ENCODE data around the gene MVK. TPM values are rescaled to one million over a fixed set of nuclear protein-coding genes. Genes with fewer than 3 reads are reported as not detected.

The MVK gene
- total RNA-seq, 1 experiment from 2014 or later, result 28.9 TPM

DNA sequence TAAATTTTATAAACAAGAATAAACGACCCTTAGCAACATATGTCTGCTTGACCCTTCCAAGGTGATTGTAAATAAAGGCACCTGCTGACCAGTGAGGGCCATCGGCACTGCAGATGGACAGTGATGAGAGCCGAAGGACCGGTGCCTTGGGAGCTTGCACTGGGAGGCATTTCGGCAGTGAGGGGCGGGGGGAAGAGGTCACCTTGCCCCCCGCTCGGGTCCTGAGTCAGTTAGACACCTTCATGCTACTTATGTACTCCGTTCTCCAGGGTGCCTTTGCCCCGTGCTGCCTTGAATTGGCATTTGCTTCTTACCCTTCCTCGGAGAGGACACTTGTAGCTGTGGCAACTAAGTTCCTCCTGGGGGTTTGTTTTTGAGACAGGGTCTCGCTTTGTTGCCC is 23.3 kb upstream of the MVK start:
- BruUV-seq (replicated peaks), result no TSS peak
- H3K9me3 Mint-ChIP-seq (ENCODE audit: unreplicated experiment), result no peaks in the 10 kb centered on the region
- no peak for DNase-seq

DNA sequence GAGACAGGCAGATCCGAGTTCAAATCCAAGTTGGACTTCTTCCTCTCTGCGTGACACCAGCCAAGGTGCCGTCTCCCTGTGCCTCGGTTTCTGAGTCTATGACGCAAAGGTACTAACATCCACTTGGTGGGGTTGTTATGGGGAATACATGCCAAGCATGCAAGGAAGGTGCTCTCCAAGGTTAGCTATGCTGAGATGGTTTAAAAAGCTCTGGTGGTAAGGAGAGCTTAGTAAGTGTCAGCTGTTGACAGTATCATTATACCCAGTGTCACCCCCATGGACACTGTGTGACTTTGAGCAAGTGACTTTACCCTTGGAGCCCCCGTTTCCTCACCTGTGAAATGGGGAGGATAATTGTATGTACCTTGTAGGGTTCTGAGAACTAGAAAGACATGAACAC is 22.5 kb upstream of the MVK start:
- CTCF ChIA-PET, result no interaction called here
- Mint-ChIP-seq H3K4me1 (ENCODE audit: low read depth, unreplicated experiment) (no peaks in the 10 kb centered on the region), H3K4me3 (ENCODE audit: unreplicated experiment) (no peak overlapping the region), H3K27me3 (ENCODE audit: insufficient read depth, unreplicated experiment) (peaks cover 4% of the 10 kb centered on the region), H3K9me3 (ENCODE audit: unreplicated experiment) (no peaks in the 10 kb centered on the region), H3K36me3 (ENCODE audit: insufficient read depth, unreplicated experiment) (no peaks in the 10 kb centered on the region), H3K27ac (ENCODE audit: unreplicated experiment) (no peak overlapping the region)
- H3K4me1 ChIP-seq, result no peaks in the 10 kb centered on the region; the same call in 1 of the 2 replicates
- DNase-seq, result no peak
- intact Hi-C loops (cut with micrococcal nuclease; ENCODE audit: unreplicated experiment), result no loop called here
- POLR2A ChIA-PET, result no interaction called here
- H3K27me3 ChIP-seq (replicated peaks; ENCODE audit: control insufficient read depth, insufficient read depth, low read length), result no peaks in the 10 kb centered on the region
- no peaks in the 10 kb centered on the region for H3K9me3 ChIP-seq
- no peak overlapping the region for H3K4me3 ChIP-seq (ENCODE audit: low read depth, low read length)
- H3K36me3 ChIP-seq (ENCODE audit: control insufficient read depth, insufficient read depth, low read length), result no peaks in the 10 kb centered on the region
- BruUV-seq (replicated peaks), result no TSS peak
- TF ChIP-seq, protein P1, sequence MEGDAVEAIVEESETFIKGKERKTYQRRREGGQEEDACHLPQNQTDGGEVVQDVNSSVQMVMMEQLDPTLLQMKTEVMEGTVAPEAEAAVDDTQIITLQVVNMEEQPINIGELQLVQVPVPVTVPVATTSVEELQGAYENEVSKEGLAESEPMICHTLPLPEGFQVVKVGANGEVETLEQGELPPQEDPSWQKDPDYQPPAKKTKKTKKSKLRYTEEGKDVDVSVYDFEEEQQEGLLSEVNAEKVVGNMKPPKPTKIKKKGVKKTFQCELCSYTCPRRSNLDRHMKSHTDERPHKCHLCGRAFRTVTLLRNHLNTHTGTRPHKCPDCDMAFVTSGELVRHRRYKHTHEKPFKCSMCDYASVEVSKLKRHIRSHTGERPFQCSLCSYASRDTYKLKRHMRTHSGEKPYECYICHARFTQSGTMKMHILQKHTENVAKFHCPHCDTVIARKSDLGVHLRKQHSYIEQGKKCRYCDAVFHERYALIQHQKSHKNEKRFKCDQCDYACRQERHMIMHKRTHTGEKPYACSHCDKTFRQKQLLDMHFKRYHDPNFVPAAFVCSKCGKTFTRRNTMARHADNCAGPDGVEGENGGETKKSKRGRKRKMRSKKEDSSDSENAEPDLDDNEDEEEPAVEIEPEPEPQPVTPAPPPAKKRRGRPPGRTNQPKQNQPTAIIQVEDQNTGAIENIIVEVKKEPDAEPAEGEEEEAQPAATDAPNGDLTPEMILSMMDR (IDR thresholded peaks at IDR 0.05; ENCODE audit: insufficient read depth in 1 of 2, low read depth in 1 of 2, low read length in 1 of 2, severe bottlenecking in 1 of 2, unreplicated experiment in 1 of 2), result no peak

More for the DNA sequence above, 23.3 kb upstream of the MVK start:
- peaks cover 4% of the 10 kb centered on the region for H3K27me3 Mint-ChIP-seq (ENCODE audit: insufficient read depth, unreplicated experiment)
- Histone ChIP-seq H3K9me3 (no peaks in the 10 kb centered on the region), H3K27me3 (replicated peaks; ENCODE audit: control insufficient read depth, insufficient read depth, low read length) (no peaks in the 10 kb centered on the region), H3K36me3 (ENCODE audit: control insufficient read depth, insufficient read depth, low read length) (no peaks in the 10 kb centered on the region), H3K4me1 (no peaks in the 10 kb centered on the region; the same call in 1 of the 2 replicates), H3K4me3 (ENCODE audit: low read depth, low read length) (no peak overlapping the region)
- TF ChIP-seq, protein P1 (IDR thresholded peaks at IDR 0.05; ENCODE audit: insufficient read depth in 1 of 2, low read depth in 1 of 2, low read length in 1 of 2, severe bottlenecking in 1 of 2, unreplicated experiment in 1 of 2), result no peak
- no peaks in the 10 kb centered on the region for H3K4me1 Mint-ChIP-seq (ENCODE audit: low read depth, unreplicated experiment)
- no peaks in the 10 kb centered on the region for H3K36me3 Mint-ChIP-seq (ENCODE audit: insufficient read depth, unreplicated experiment)
- ChIA-PET POLR2A (interaction anchor here (1.3 kb wide), 1 partner anchor 24 kb away, joined by 4 read pairs; the partner anchor contains the start of gene MVK), CTCF (interaction anchor here (0.7 kb wide), 1 partner anchor 225 kb away, joined by 3 read pairs; no protein-coding TSS in a partner anchor)
- intact Hi-C loops (cut with micrococcal nuclease; ENCODE audit: unreplicated experiment), result no loop called here
- H3K27ac Mint-ChIP-seq (ENCODE audit: unreplicated experiment), result no peak overlapping the region
- H3K4me3 Mint-ChIP-seq (ENCODE audit: unreplicated experiment), result no peak overlapping the region

DNA sequence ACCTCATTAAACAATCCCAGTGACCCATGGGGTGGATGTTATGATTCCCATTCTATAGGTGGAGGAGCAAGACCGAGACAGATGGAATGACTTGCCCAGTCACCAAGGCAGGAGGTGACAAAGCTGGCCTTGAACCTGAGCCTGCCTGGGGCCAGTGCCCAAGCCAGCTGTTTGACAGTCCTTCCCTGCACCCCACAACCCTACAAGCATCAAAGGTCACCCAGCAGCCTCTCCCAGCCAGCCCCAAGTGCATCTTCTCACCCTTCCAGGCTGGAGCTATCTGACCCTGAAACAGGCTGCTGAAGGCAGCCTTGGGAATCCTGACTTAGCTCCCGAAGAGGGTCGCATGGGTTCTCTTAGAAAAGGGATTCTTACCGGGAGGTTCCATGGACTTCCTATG is 20.6 kb upstream of the MVK start:
- H3K27me3 ChIP-seq (replicated peaks; ENCODE audit: control insufficient read depth, insufficient read depth, low read length), result no peaks in the 10 kb centered on the region
- intact Hi-C loops (cut with micrococcal nuclease; ENCODE audit: unreplicated experiment), result no loop called here
- no peak overlapping the region for H3K4me3 Mint-ChIP-seq (ENCODE audit: unreplicated experiment)
- H3K9me3 ChIP-seq, result no peaks in the 10 kb centered on the region
- TF ChIP-seq, protein P1 (IDR thresholded peaks at IDR 0.05; ENCODE audit: insufficient read depth in 1 of 2, low read depth in 1 of 2, low read length in 1 of 2, severe bottlenecking in 1 of 2, unreplicated experiment in 1 of 2), result no peak
- H3K4me3 ChIP-seq (ENCODE audit: low read depth, low read length), result no peak overlapping the region
- no peaks in the 10 kb centered on the region for H3K27me3 Mint-ChIP-seq (ENCODE audit: insufficient read depth, unreplicated experiment)
- H3K9me3 Mint-ChIP-seq (ENCODE audit: unreplicated experiment), result no peaks in the 10 kb centered on the region
- ChIA-PET CTCF (no interaction called here), POLR2A (no interaction called here)
- no peaks in the 10 kb centered on the region; the same call in 1 of the 2 replicates for H3K4me1 ChIP-seq
- H3K36me3 Mint-ChIP-seq (ENCODE audit: insufficient read depth, unreplicated experiment), result no peaks in the 10 kb centered on the region
- H3K27ac Mint-ChIP-seq (ENCODE audit: unreplicated experiment), result no peak overlapping the region
- no peaks in the 10 kb centered on the region for H3K4me1 Mint-ChIP-seq (ENCODE audit: low read depth, unreplicated experiment)
- H3K36me3 ChIP-seq (ENCODE audit: control insufficient read depth, insufficient read depth, low read length), result no peaks in the 10 kb centered on the region; the same call in 1 of the 2 replicates
- DNase-seq, result no peak
- no TSS peak for BruUV-seq (replicated peaks)

Data from Caco-2 (cell line).